Measurements from ENCODE around the gene VWC2L. TPM values are rescaled to one million over a fixed set of nuclear protein-coding genes. Genes with fewer than 3 reads are reported as not detected.

Gene VWC2L
- total and polyA plus RNA-seq, 5 donors from 2014 or later: not detected

GRCh38 chr2:214489702-214490101 lies 78.8 kb downstream of the VWC2L start:
- Mint-ChIP-seq H3K4me1 (no peaks in the 10 kb centered on the region), H3K27me3 (peaks cover 4% of the 10 kb centered on the region), H3K36me3 (no peaks in the 10 kb centered on the region), H3K4me3 (no peak overlapping the region), H3K27ac (no peak overlapping the region), H3K9me3 (peaks cover 0 to 2% (median 0%) of the 10 kb centered on the region in 7 donors)
- H3K36me3 ChIP-seq (ENCODE audit: control insufficient read depth, insufficient read depth, low read length): no peaks in the 10 kb centered on the region
- H3K4me3 ChIP-seq (ENCODE audit: low read depth, low read length): no peak overlapping the region
- H3K9me3 ChIP-seq (ENCODE audit: control insufficient read depth in 2 of 2, low read length in 2 of 2): no peaks in the 10 kb centered on the region
- H3K27ac ChIP-seq (ENCODE audit: insufficient read depth, low read length, poor library complexity, severe bottlenecking): no peak overlapping the region
- no peak for DNase-seq
- H3K4me1 ChIP-seq (ENCODE audit: control insufficient read depth, insufficient read depth, low read length, poor library complexity, severe bottlenecking): no peaks in the 10 kb centered on the region
- H3K27me3 ChIP-seq (ENCODE audit: control insufficient read depth, insufficient read depth, low read length): no peaks in the 10 kb centered on the region
- no peak for ATAC-seq (ENCODE audit: low read depth in 2 of 2)

DNA sequence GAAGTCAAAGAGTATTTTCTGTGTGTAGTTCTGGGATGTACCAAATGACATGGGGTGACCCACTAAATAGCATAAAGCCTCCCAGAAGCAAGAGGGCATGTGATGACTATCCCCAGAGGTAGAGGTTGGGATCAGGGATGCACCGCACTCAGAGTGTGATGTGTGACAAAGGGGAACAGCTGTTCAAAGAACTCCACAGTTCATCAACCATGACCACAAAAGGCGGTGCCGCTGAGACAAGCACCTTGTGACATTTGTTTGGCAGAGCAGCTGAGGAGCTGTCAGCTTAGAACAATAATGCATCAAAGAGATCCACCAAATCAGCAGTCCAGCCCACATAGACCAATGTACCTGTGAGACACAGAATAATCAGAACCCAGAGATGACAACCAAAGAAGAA lies 81.3 kb downstream of the VWC2L start:
- Mint-ChIP-seq H3K27ac (no peak overlapping the region), H3K4me1 (no peaks in the 10 kb centered on the region), H3K36me3 (no peaks in the 10 kb centered on the region), H3K4me3 (no peak overlapping the region), H3K27me3 (peaks cover 4% of the 10 kb centered on the region), H3K9me3 (peaks cover 0 to 2% (median 0%) of the 10 kb centered on the region in 7 donors)
- no peak overlapping the region for H3K27ac ChIP-seq (ENCODE audit: insufficient read depth, low read length, poor library complexity, severe bottlenecking)
- ATAC-seq (ENCODE audit: low read depth in 2 of 2) (no peak), DNase-seq (no peak)
- no peaks in the 10 kb centered on the region for H3K27me3 ChIP-seq (ENCODE audit: control insufficient read depth, insufficient read depth, low read length)
- no peaks in the 10 kb centered on the region for H3K4me1 ChIP-seq (ENCODE audit: control insufficient read depth, insufficient read depth, low read length, poor library complexity, severe bottlenecking)
- H3K4me3 ChIP-seq (ENCODE audit: low read depth, low read length): no peak overlapping the region
- no peaks in the 10 kb centered on the region for H3K9me3 ChIP-seq (ENCODE audit: control insufficient read depth in 2 of 2, low read length in 2 of 2)
- H3K36me3 ChIP-seq (ENCODE audit: control insufficient read depth, insufficient read depth, low read length): no peaks in the 10 kb centered on the region

DNA sequence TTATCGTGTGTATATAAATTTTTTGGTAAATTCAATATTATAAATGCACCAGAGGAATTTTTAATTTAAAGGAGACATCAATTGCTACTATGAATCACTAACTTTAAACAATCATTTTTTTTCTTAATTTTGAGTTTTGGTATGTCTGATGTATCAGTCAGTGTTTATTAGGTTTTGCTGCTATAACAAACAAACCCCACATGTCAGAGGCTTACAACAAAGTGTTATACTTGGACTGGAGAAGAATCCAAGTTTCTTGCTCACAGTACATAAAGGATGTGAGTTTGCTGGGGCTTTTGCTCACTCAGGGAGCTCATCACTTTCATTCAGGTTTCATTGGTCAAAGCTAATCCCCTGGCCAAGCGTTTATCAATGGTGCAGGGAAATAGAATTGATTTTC lies 81.8 kb downstream of the VWC2L start:
- no peak for DNase-seq
- H3K4me3 ChIP-seq (ENCODE audit: low read depth, low read length): no peak overlapping the region

GRCh38 chr2:214497489-214497888 lies 86.6 kb downstream of the VWC2L start:
- Mint-ChIP-seq H3K9me3 (peaks cover 0 to 5% (median 0%) of the 10 kb centered on the region in 7 donors), H3K27ac (no peak overlapping the region), H3K27me3 (peaks cover 4% of the 10 kb centered on the region), H3K4me1 (no peaks in the 10 kb centered on the region), H3K36me3 (no peaks in the 10 kb centered on the region), H3K4me3 (no peak overlapping the region)
- no peaks in the 10 kb centered on the region for H3K9me3 ChIP-seq (ENCODE audit: control insufficient read depth in 2 of 2, low read length in 2 of 2)
- DNase-seq (no peak), ATAC-seq (ENCODE audit: low read depth in 2 of 2) (no peak)
- no peaks in the 10 kb centered on the region for H3K27me3 ChIP-seq (ENCODE audit: control insufficient read depth, insufficient read depth, low read length)
- no peak overlapping the region for H3K4me3 ChIP-seq (ENCODE audit: low read depth, low read length)
- H3K4me1 ChIP-seq (ENCODE audit: control insufficient read depth, insufficient read depth, low read length, poor library complexity, severe bottlenecking): no peaks in the 10 kb centered on the region
- no peaks in the 10 kb centered on the region for H3K36me3 ChIP-seq (ENCODE audit: control insufficient read depth, insufficient read depth, low read length)
- H3K27ac ChIP-seq (ENCODE audit: insufficient read depth, low read length, poor library complexity, severe bottlenecking): no peak overlapping the region

More for the DNA sequence above, 81.8 kb downstream of the VWC2L start:
- Histone ChIP-seq H3K4me1 (ENCODE audit: control insufficient read depth, insufficient read depth, low read length, poor library complexity, severe bottlenecking) (no peaks in the 10 kb centered on the region), H3K27me3 (ENCODE audit: control insufficient read depth, insufficient read depth, low read length) (no peaks in the 10 kb centered on the region), H3K27ac (ENCODE audit: insufficient read depth, low read length, poor library complexity, severe bottlenecking) (no peak overlapping the region), H3K36me3 (ENCODE audit: control insufficient read depth, insufficient read depth, low read length) (no peaks in the 10 kb centered on the region), H3K9me3 (ENCODE audit: control insufficient read depth in 2 of 2, low read length in 2 of 2) (no peaks in the 10 kb centered on the region)
- no peak for ATAC-seq (ENCODE audit: low read depth in 2 of 2)
- H3K27me3 Mint-ChIP-seq: peaks cover 8% of the 10 kb centered on the region
- H3K4me3 Mint-ChIP-seq: no peak overlapping the region
- no peaks in the 10 kb centered on the region for H3K36me3 Mint-ChIP-seq
- no peaks in the 10 kb centered on the region for H3K4me1 Mint-ChIP-seq
- H3K9me3 Mint-ChIP-seq: peaks cover 0 to 4% (median 0%) of the 10 kb centered on the region in 7 donors
- H3K27ac Mint-ChIP-seq: no peak overlapping the region

DNA sequence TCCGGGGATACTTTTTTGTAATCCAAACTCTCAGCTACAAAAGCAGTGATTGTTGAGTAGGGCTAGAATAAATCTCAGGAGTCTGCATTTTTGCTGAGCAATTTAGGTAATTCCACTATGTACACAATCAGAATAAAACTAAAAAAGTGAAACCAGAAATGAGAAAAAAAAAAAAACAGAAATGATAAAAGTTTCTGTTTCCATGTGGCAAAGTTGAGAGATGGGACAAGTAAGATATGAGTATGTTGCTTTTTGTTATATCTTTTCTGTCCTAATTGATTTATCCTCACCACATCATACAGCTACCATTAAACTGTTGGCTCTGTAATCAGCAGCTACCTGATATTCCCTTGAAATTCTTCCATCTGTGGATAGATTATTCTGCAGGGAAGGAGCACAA lies 92.7 kb downstream of the VWC2L start:
- ATAC-seq (ENCODE audit: low read depth in 2 of 2) (no peak), DNase-seq (no peak)
- H3K27ac ChIP-seq (ENCODE audit: insufficient read depth, low read length, poor library complexity, severe bottlenecking): no peak overlapping the region
- no peak overlapping the region for H3K4me3 Mint-ChIP-seq
- peaks cover 0 to 7% (median 0%) of the 10 kb centered on the region in 7 donors for H3K9me3 Mint-ChIP-seq
- no peaks in the 10 kb centered on the region for H3K4me1 ChIP-seq (ENCODE audit: control insufficient read depth, insufficient read depth, low read length, poor library complexity, severe bottlenecking)
- H3K36me3 Mint-ChIP-seq: peaks cover 3% of the 10 kb centered on the region
- no peaks in the 10 kb centered on the region for H3K36me3 ChIP-seq (ENCODE audit: control insufficient read depth, insufficient read depth, low read length)
- no peaks in the 10 kb centered on the region for H3K4me1 Mint-ChIP-seq
- H3K27ac Mint-ChIP-seq: no peak overlapping the region
- no peaks in the 10 kb centered on the region for H3K27me3 ChIP-seq (ENCODE audit: control insufficient read depth, insufficient read depth, low read length)
- no peak overlapping the region for H3K4me3 ChIP-seq (ENCODE audit: low read depth, low read length)
- no peaks in the 10 kb centered on the region for H3K27me3 Mint-ChIP-seq
- H3K9me3 ChIP-seq (ENCODE audit: control insufficient read depth in 2 of 2, low read length in 2 of 2): no peaks in the 10 kb centered on the region

DNA sequence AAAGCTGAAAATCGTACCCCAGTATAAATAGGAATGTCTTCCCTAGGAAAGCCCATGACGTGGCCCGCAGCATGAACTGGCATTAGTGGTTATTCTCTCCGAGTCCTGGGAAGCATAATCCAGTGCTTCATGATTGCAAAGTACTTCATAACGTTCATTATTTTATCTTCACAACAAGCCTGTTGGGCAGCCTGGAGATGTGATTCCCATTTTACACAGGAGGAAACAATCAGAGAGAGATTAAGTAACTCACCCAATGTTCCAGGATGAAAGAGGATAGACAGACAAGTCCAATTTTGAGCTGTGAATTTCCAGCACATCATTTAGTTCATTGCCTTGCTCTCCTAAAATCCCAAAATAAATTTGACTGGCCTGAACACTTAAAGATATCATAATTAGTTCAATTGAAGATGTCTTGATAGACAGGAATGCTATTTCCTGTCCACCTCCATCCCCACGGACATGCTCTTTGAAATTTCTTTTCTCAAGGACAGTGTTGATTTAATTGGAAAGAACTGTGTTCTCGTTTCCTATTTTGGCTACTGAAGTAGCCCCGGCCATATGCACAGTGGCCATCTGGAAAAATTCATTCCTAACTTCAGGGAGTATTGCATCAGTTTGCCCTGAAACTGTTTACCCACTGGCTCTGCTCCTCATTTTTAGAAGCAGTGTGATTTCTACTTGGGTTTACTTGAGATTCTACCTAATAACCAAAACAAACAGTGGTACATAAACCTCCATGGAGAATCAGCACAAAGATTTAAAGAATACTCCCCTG lies 93.9 kb downstream of the VWC2L start:
- Mint-ChIP-seq H3K36me3 (peaks cover 3% of the 10 kb centered on the region), H3K9me3 (peaks cover 0 to 8% (median 0%) of the 10 kb centered on the region in 7 donors), H3K4me1 (no peaks in the 10 kb centered on the region), H3K27me3 (peaks cover 5% of the 10 kb centered on the region), H3K27ac (no peak overlapping the region), H3K4me3 (no peak overlapping the region)
- Histone ChIP-seq H3K4me3 (ENCODE audit: low read depth, low read length) (no peak overlapping the region), H3K27me3 (ENCODE audit: control insufficient read depth, insufficient read depth, low read length) (no peaks in the 10 kb centered on the region), H3K36me3 (ENCODE audit: control insufficient read depth, insufficient read depth, low read length) (no peaks in the 10 kb centered on the region), H3K9me3 (ENCODE audit: control insufficient read depth in 2 of 2, low read length in 2 of 2) (no peaks in the 10 kb centered on the region), H3K27ac (ENCODE audit: insufficient read depth, low read length, poor library complexity, severe bottlenecking) (no peak overlapping the region), H3K4me1 (ENCODE audit: control insufficient read depth, insufficient read depth, low read length, poor library complexity, severe bottlenecking) (no peaks in the 10 kb centered on the region)
- no peak for ATAC-seq (ENCODE audit: low read depth in 2 of 2)
- no peak for DNase-seq

GRCh38 chr2:214507032-214507431 lies 96.2 kb downstream of the VWC2L start:
- peaks cover 0 to 6% (median 0%) of the 10 kb centered on the region in 7 donors for H3K9me3 Mint-ChIP-seq
- H3K4me3 ChIP-seq (ENCODE audit: low read depth, low read length): no peak overlapping the region
- no peaks in the 10 kb centered on the region for H3K4me1 Mint-ChIP-seq
- peaks cover 11% of the 10 kb centered on the region for H3K27me3 Mint-ChIP-seq
- peaks cover 3% of the 10 kb centered on the region for H3K36me3 Mint-ChIP-seq
- no peak for DNase-seq
- H3K27ac ChIP-seq (ENCODE audit: insufficient read depth, low read length, poor library complexity, severe bottlenecking): no peak overlapping the region
- no peak overlapping the region for H3K4me3 Mint-ChIP-seq
- ATAC-seq (ENCODE audit: low read depth in 2 of 2): no peak
- H3K27ac Mint-ChIP-seq: no peak overlapping the region
- no peaks in the 10 kb centered on the region for H3K9me3 ChIP-seq (ENCODE audit: control insufficient read depth in 2 of 2, low read length in 2 of 2)
- H3K4me1 ChIP-seq (ENCODE audit: control insufficient read depth, insufficient read depth, low read length, poor library complexity, severe bottlenecking): no peaks in the 10 kb centered on the region
- no peaks in the 10 kb centered on the region for H3K36me3 ChIP-seq (ENCODE audit: control insufficient read depth, insufficient read depth, low read length)
- no peaks in the 10 kb centered on the region for H3K27me3 ChIP-seq (ENCODE audit: control insufficient read depth, insufficient read depth, low read length)

- no peak for DNase-seq
- no peak overlapping the region for H3K27ac ChIP-seq (ENCODE audit: insufficient read depth, low read length, poor library complexity, severe bottlenecking)
- H3K4me3 ChIP-seq (ENCODE audit: low read depth, low read length): no peak overlapping the region
- no peaks in the 10 kb centered on the region for H3K9me3 ChIP-seq (ENCODE audit: control insufficient read depth in 2 of 2, low read length in 2 of 2)
- H3K27me3 Mint-ChIP-seq: peaks cover 7% of the 10 kb centered on the region
- H3K36me3 ChIP-seq (ENCODE audit: control insufficient read depth, insufficient read depth, low read length): no peaks in the 10 kb centered on the region
- no peaks in the 10 kb centered on the region for H3K36me3 Mint-ChIP-seq
- H3K4me3 Mint-ChIP-seq: no peak overlapping the region
- H3K9me3 Mint-ChIP-seq: peaks cover 0 to 1% (median 0%) of the 10 kb centered on the region in 7 donors
- H3K27me3 ChIP-seq (ENCODE audit: control insufficient read depth, insufficient read depth, low read length): no peaks in the 10 kb centered on the region
- H3K27ac Mint-ChIP-seq: no peak overlapping the region
- no peaks in the 10 kb centered on the region for H3K4me1 ChIP-seq (ENCODE audit: control insufficient read depth, insufficient read depth, low read length, poor library complexity, severe bottlenecking)
- H3K4me1 Mint-ChIP-seq: no peaks in the 10 kb centered on the region
- no peak for ATAC-seq (ENCODE audit: low read depth in 2 of 2)
Observed at GRCh38 chr2:214514704-214515103, 103.8 kb downstream of the VWC2L start.

Data from CD4-positive, CD25-positive, alpha-beta regulatory T cell (primary cell).